Nephron progenitor cell (in vitro differentiated cells): ENCODE measurements around the gene HLA-DMB.

Experiments used
- DNase-seq: peaks from one replicate; pipeline ENCODE4 v3.0.0; 2021
- H3K27ac Mint-ChIP-seq: 2 replicates; pipeline ENCODE4 v1.8.0; 2021; ENCODE audit warnings: mild to moderate bottlenecking, moderate library complexity, mixed read lengths
- H3K27me3 Mint-ChIP-seq: 2 replicates; pipeline ENCODE4 v1.8.0; 2021; ENCODE audit warnings: mild to moderate bottlenecking, low read depth, mixed read lengths; ENCODE audit not compliant: poor library complexity
- H3K36me3 Mint-ChIP-seq: 2 replicates; pipeline ENCODE4 v1.8.0; 2021; ENCODE audit warnings: low read depth, mixed read lengths
- H3K4me1 Mint-ChIP-seq: 2 replicates; pipeline ENCODE4 v1.8.0; 2021; ENCODE audit warnings: mixed read lengths
- H3K4me3 Mint-ChIP-seq: 2 replicates; pipeline ENCODE4 v1.8.0; 2021; ENCODE audit warnings: mild to moderate bottlenecking, moderate library complexity, mixed read lengths
- H3K9me3 Mint-ChIP-seq: 2 replicates; pipeline ENCODE4 v1.8.0; 2021; ENCODE audit warnings: mild to moderate bottlenecking, moderate library complexity, mixed read lengths
- CTCF ChIP-seq: fragments of 200-600 bp; sonication (generic); IDR thresholded peaks from 2 replicates; pipeline ENCODE4 v1.5.0; 2021; ENCODE audit warnings: antibody characterized with exemption

HLA-DMB gene

GRCh38 chr6:32963866-32964265, 23.0 kb upstream of the HLA-DMB start:
- no peak overlapping the region for H3K27ac Mint-ChIP-seq
- DNase-seq: no peak
- H3K27me3 Mint-ChIP-seq: no peaks in the 10 kb centered on the region
- H3K4me3 Mint-ChIP-seq: no peak overlapping the region
- H3K4me1 Mint-ChIP-seq: peaks cover 31% of the 10 kb centered on the region
- H3K9me3 Mint-ChIP-seq: peaks cover 12% of the 10 kb centered on the region
- TF ChIP-seq CTCF: no peak
- peaks cover 14% of the 10 kb centered on the region for H3K36me3 Mint-ChIP-seq

DNA sequence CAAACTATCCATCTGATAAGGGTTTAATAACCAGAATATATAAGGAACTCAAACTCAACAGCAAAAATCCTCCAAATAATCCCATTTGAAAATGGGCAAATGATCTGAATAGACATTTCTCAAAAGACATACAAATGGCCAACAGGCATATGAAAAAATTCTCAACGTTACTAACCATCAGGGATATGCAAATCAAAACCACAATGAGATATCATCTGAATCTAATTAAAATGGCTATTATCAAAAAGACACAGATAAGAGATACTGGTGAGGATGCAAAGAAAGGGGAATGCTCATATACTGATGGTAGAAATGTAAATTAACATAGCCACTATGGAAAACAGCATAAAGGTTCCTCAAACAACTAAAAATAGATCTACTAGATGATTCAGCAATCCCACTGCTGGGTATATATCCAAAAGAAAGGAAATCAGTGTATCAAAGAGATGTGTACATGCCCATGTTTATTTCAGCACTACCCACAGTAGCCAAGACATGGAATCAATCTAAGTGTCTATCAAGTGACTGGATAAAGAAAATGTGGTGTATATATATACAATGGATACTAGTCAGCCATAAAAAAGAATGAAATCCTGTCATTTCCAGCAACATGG, 21.5 kb upstream of the HLA-DMB start:
- H3K9me3 Mint-ChIP-seq: peaks cover 12% of the 10 kb centered on the region
- no peaks in the 10 kb centered on the region for H3K27me3 Mint-ChIP-seq
- H3K4me1 Mint-ChIP-seq: peaks cover 25% of the 10 kb centered on the region
- DNase-seq: no peak
- no peak overlapping the region for H3K4me3 Mint-ChIP-seq
- H3K36me3 Mint-ChIP-seq: peaks cover 18% of the 10 kb centered on the region
- TF ChIP-seq CTCF: no peak
- no peak overlapping the region for H3K27ac Mint-ChIP-seq

DNA sequence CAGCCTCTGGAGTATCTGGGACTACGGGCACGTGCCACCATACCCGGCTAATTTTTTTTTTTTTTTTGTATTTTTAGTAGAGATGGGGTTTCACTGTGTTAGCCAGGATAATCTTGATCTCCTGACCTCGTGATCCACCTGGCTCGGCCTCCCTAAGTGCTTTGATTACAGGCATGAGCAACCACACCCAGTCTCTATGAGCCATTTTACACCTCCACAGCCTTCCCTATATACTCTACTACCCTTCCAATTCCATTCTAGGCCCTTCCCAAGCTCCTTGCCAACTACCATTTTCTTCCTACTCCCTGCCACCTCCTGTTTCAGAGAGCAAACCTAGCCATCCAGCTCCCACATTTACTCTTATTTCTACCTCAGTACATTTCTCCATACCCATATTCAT, 19.7 kb upstream of the HLA-DMB start:
- peaks cover 12% of the 10 kb centered on the region for H3K9me3 Mint-ChIP-seq
- peaks cover 18% of the 10 kb centered on the region for H3K36me3 Mint-ChIP-seq
- peaks cover 12% of the 10 kb centered on the region for H3K4me1 Mint-ChIP-seq

GRCh38 chr6:32956176-32956575, 15.3 kb upstream of the HLA-DMB start:
- DNase-seq: no peak

More for the DNA sequence above, 19.7 kb upstream of the HLA-DMB start:
- no peak for DNase-seq
- no peak overlapping the region for H3K27ac Mint-ChIP-seq
- H3K27me3 Mint-ChIP-seq: peaks cover 3% of the 10 kb centered on the region
- no peak for TF ChIP-seq CTCF
- H3K4me3 Mint-ChIP-seq: no peak overlapping the region

GRCh38 chr6:32954986-32955802, 14.4 kb upstream of the HLA-DMB start:
- DNase-seq: no peak
- H3K4me3 Mint-ChIP-seq: no peak overlapping the region
- H3K27me3 Mint-ChIP-seq: peaks cover 11% of the 10 kb centered on the region
- peaks cover 5% of the 10 kb centered on the region for H3K36me3 Mint-ChIP-seq
- H3K4me1 Mint-ChIP-seq: peaks cover 40% of the 10 kb centered on the region
- H3K27ac Mint-ChIP-seq: no peak overlapping the region
- H3K9me3 Mint-ChIP-seq: no peaks in the 10 kb centered on the region
- peak; percentile 29 for TF ChIP-seq CTCF

More at GRCh38 chr6:32956176-32956575, 15.3 kb upstream of the HLA-DMB start:
- no peak for TF ChIP-seq CTCF
- H3K36me3 Mint-ChIP-seq: peaks cover 10% of the 10 kb centered on the region
- peaks cover 1% of the 10 kb centered on the region for H3K9me3 Mint-ChIP-seq
- H3K4me3 Mint-ChIP-seq: no peak overlapping the region
- no peak overlapping the region for H3K27ac Mint-ChIP-seq
- peaks cover 37% of the 10 kb centered on the region for H3K4me1 Mint-ChIP-seq
- peaks cover 11% of the 10 kb centered on the region for H3K27me3 Mint-ChIP-seq
